ENCODE data around the gene TSPAN19.
"Not testable (repeated sequence)": the region's sequence is repeated elsewhere in the genome, so short reads cannot be mapped to it uniquely, and the experiment has no call there.

The TSPAN19 gene

GRCh38 chr12:85036234-85036707 is at the start of gene TSPAN19, which contains the start of gene LRRIQ1:
Gene TSPAN19, minus strand, starts transcription at chr12:85036277. Its CDS starts 6,331 bp downstream, at chr12:85029946.
Gene LRRIQ1, plus strand, starts transcription at chr12:85036351. Its CDS starts 1,826 bp downstream, at chr12:85038177.
- peak in 1 of 2 donors; percentile 13 for DNase-seq (ENCODE audit: low read depth in 2 of 2)

- no peak for DNase-seq (ENCODE audit: low read depth in 2 of 2)
Measured at GRCh38 chr12:85085066-85085465, 49.0 kb upstream of the TSPAN19 start.

GRCh38 chr12:85076688-85077430 is 40.8 kb upstream of the TSPAN19 start:
- no peak for DNase-seq (ENCODE audit: low read depth in 2 of 2)

- no peak for DNase-seq (ENCODE audit: low read depth in 2 of 2)
Measured at GRCh38 chr12:85072826-85073225, 36.7 kb upstream of the TSPAN19 start.

GRCh38 chr12:85065837-85066482 is 29.9 kb upstream of the TSPAN19 start:
- DNase-seq (ENCODE audit: low read depth in 2 of 2) = no peak

GRCh38 chr12:85060916-85061315 is 24.8 kb upstream of the TSPAN19 start:
- DNase-seq (ENCODE audit: low read depth in 2 of 2) = no peak

GRCh38 chr12:85059594-85059993 is 23.5 kb upstream of the TSPAN19 start:
- DNase-seq (ENCODE audit: low read depth in 2 of 2) = no peak

- DNase-seq (ENCODE audit: low read depth in 2 of 2) = no peak
Measured at GRCh38 chr12:85058339-85058738, 22.3 kb upstream of the TSPAN19 start.

GRCh38 chr12:85057370-85057963 is 21.4 kb upstream of the TSPAN19 start:
- no peak for DNase-seq (ENCODE audit: low read depth in 2 of 2)

GRCh38 chr12:85043829-85044228 is 7.8 kb upstream of the TSPAN19 start:
- no peak for DNase-seq (ENCODE audit: low read depth in 2 of 2)

GRCh38 chr12:85041395-85041794 is 5.3 kb upstream of the TSPAN19 start:
- DNase-seq (ENCODE audit: low read depth in 2 of 2) = no peak

- DNase-seq (ENCODE audit: low read depth in 2 of 2) = no peak
Measured at GRCh38 chr12:85036733-85037132, 656 bp upstream of the TSPAN19 start.

- DNase-seq (ENCODE audit: low read depth in 2 of 2) = no peak
Measured at GRCh38 chr12:85029456-85029855, 6.6 kb downstream of the TSPAN19 start.

- DNase-seq (ENCODE audit: low read depth in 2 of 2) = no peak
Measured at GRCh38 chr12:85018098-85018497, 18.0 kb downstream of the TSPAN19 start.

- no peak for DNase-seq (ENCODE audit: low read depth in 2 of 2)
Measured at GRCh38 chr12:85017618-85018017, 18.5 kb downstream of the TSPAN19 start.

- no peak for DNase-seq (ENCODE audit: low read depth in 2 of 2)
Measured at GRCh38 chr12:85017133-85017532, 18.9 kb downstream of the TSPAN19 start.

GRCh38 chr12:85016413-85016812 is 19.7 kb downstream of the TSPAN19 start:
- DNase-seq (ENCODE audit: low read depth in 2 of 2) = no peak

- no peak for DNase-seq (ENCODE audit: low read depth in 2 of 2)
Measured at GRCh38 chr12:85007836-85008235, 28.2 kb downstream of the TSPAN19 start.

- no peak for DNase-seq (ENCODE audit: low read depth in 2 of 2)
Measured at GRCh38 chr12:85006206-85006605, 29.9 kb downstream of the TSPAN19 start.

GRCh38 chr12:85005615-85006014 is 30.5 kb downstream of the TSPAN19 start:
- no peak for DNase-seq (ENCODE audit: low read depth in 2 of 2)

GRCh38 chr12:85005047-85005446 is 31.0 kb downstream of the TSPAN19 start:
- not testable (repeated sequence) for DNase-seq (ENCODE audit: low read depth in 2 of 2)

- no peak for DNase-seq (ENCODE audit: low read depth in 2 of 2)
Measured at GRCh38 chr12:85004204-85004603, 31.9 kb downstream of the TSPAN19 start.

Data from stimulated activated CD4-positive, alpha-beta T cell treated with anti-CD3 and anti-CD28 coated beads, Interleukin-15, amount 100 ng/mL, for 48 hours (primary cell).